ENCODE results near the gene VILL.
"Not testable (repeated sequence)": the region's sequence is repeated elsewhere in the genome, so short reads cannot be mapped to it uniquely, and the experiment has no call there.

VILL gene

GRCh38 chr3:37986479-37987314, 3.9 kb upstream of the VILL start:
- H3K4me3 Mint-ChIP-seq: no peak overlapping the region
- H3K4me1 Mint-ChIP-seq (ENCODE audit: low read depth): no peaks in the 10 kb centered on the region
- no peaks in the 10 kb centered on the region for H3K9me3 Mint-ChIP-seq
- H3K27me3 Mint-ChIP-seq (ENCODE audit: low read depth): no peaks in the 10 kb centered on the region
- no peak overlapping the region for H3K27ac Mint-ChIP-seq
- no peaks in the 10 kb centered on the region for H3K36me3 Mint-ChIP-seq (ENCODE audit: low read depth)
- no peak for DNase-seq (ENCODE audit: low spot score)

DNA sequence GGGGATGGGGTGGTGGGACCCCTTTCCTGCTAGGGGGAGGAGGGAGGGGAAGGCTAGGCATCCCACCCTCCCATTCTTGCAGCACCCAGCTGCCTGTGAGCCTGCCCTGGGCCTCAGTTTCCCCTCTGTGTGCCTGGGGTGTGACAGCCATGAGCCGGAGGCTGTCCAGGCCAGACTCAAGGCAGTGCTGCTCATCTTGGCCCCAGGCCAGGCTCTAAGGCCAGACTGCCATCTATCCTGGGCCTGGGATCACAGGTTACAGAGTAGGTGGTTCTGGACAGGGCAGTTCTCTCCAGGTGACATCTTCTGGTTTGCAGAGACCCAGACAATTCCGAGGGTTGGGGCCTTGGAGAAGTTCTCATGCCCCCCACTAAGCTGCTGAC, 3.3 kb upstream of the VILL start:
- H3K4me1 Mint-ChIP-seq (ENCODE audit: low read depth): no peaks in the 10 kb centered on the region
- H3K27ac Mint-ChIP-seq: no peak overlapping the region
- H3K9me3 Mint-ChIP-seq: no peaks in the 10 kb centered on the region
- H3K27me3 Mint-ChIP-seq (ENCODE audit: low read depth): no peaks in the 10 kb centered on the region
- no peak overlapping the region for H3K4me3 Mint-ChIP-seq
- no peaks in the 10 kb centered on the region for H3K36me3 Mint-ChIP-seq (ENCODE audit: low read depth)
- DNase-seq (ENCODE audit: low spot score): no peak

DNA sequence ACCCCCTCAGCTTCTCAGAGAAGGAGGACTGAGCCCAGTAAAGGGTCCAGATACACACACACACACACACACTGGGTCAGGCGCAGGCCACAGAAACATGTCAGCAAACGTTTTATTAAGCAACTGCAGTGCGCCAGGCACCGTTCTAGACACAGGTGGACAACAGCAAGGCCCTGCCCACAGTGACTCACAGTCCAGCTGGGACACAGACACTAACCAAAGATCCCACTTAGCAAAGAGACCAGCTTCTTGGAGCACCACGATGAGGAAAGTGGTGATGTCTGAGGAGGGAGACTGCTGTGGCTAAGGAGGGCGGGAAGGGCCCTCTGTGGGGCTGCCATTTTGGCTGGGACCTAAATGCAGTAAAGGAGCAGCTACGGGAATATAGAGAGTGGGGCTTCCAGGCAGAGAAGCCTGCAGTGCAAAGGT, 2.8 kb upstream of the VILL start:
- no peak for DNase-seq (ENCODE audit: low spot score)
- no peaks in the 10 kb centered on the region for H3K9me3 Mint-ChIP-seq
- H3K27ac Mint-ChIP-seq: no peak overlapping the region
- H3K27me3 Mint-ChIP-seq (ENCODE audit: low read depth): no peaks in the 10 kb centered on the region
- H3K36me3 Mint-ChIP-seq (ENCODE audit: low read depth): no peaks in the 10 kb centered on the region
- no peaks in the 10 kb centered on the region for H3K4me1 Mint-ChIP-seq (ENCODE audit: low read depth)
- no peak overlapping the region for H3K4me3 Mint-ChIP-seq

DNA sequence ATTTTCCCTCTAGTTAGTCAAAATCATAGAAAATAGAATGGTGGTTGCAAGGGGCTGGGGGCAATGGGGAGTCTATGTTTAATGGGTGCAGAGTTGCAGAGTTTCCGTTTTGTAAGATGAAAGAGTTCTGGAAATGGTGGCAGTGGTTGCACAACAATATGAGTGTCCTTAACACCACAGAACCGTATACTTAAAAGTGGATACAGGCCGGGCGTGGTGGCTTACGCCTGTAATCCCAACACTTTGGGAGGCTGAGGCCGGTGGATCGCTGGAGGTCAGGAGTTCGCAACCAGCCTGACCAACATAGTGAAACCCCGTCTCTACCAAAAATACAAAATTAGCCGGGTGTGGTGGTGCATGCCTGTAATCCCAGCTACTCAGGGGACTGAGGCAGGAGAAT, 2.2 kb upstream of the VILL start:
- not testable (repeated sequence) for H3K4me3 Mint-ChIP-seq; H3K36me3 Mint-ChIP-seq (ENCODE audit: low read depth); DNase-seq (ENCODE audit: low spot score); H3K4me1 Mint-ChIP-seq (ENCODE audit: low read depth); H3K9me3 Mint-ChIP-seq; H3K27ac Mint-ChIP-seq; H3K27me3 Mint-ChIP-seq (ENCODE audit: low read depth)

DNA sequence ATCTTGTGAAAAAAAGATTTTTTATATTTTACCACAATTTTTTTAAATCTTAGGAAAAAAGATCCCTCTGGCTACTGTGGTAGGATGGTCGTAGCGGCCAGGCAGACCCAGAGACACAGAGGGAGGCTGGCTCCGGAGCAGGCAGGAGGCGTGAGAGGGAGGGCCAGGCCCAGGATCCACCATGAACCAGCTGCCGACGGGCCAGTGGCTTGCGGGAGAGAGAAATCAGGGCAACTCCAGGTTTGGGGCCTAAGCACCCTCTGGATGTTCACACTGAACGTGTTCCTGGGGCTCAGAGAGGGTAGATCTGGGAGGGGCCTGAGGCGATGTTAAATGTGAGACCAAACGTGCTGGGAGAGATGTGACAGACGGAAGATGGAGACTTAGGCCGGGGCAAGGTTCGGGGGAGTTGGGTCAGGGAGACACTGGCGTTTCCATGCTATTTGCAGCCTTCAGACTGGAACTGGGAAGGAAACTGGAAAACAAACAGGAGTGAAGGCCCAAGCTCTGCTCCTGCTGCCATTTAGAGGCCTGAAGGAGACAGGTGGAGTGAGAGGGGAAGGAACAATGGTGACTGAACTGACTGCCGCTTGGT, 1.6 kb upstream of the VILL start:
- Mint-ChIP-seq H3K27ac (no peak overlapping the region), H3K36me3 (ENCODE audit: low read depth) (no peaks in the 10 kb centered on the region), H3K27me3 (ENCODE audit: low read depth) (no peaks in the 10 kb centered on the region), H3K4me1 (ENCODE audit: low read depth) (peaks cover 10% of the 10 kb centered on the region), H3K4me3 (no peak overlapping the region), H3K9me3 (no peaks in the 10 kb centered on the region)
- no peak for DNase-seq (ENCODE audit: low spot score)

DNA sequence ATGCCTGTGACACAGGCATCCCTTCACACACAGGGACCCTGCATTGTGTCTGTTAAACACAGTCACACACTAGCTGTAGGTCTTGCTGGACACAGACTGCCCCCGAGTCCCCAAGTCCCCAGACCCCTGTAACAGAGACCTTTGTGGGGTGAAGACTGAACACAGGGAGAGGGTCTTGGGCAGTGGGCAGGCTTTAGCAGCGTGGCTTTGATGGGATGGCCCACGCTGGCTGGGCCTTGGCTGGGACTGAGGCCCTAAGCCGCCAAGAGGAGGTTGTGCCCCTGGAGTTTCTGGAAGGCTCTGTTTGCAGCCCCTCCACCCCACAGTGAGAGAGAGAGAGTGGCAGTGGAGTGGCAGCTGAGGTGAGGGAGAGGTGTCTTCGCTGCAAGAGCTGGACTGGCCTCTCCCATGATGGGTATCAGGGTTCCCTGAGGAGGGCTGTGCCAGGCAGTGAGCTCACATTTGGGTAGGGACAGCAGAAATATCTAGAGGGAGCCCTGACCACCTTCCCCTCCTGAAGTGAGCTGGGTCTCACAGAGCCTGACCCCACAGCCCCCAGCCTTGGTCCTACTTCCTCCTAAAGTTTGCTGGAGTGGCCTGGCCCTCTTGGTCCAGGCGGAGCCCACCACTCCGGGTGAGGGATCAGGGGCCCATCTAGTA, 635 bp upstream of the VILL start:
- H3K9me3 Mint-ChIP-seq: no peaks in the 10 kb centered on the region
- no peak for DNase-seq (ENCODE audit: low spot score)
- H3K27me3 Mint-ChIP-seq (ENCODE audit: low read depth): no peaks in the 10 kb centered on the region
- no peak overlapping the region for H3K4me3 Mint-ChIP-seq
- peaks cover 15% of the 10 kb centered on the region for H3K4me1 Mint-ChIP-seq (ENCODE audit: low read depth)
- H3K27ac Mint-ChIP-seq: no peak overlapping the region
- no peaks in the 10 kb centered on the region for H3K36me3 Mint-ChIP-seq (ENCODE audit: low read depth)

DNA sequence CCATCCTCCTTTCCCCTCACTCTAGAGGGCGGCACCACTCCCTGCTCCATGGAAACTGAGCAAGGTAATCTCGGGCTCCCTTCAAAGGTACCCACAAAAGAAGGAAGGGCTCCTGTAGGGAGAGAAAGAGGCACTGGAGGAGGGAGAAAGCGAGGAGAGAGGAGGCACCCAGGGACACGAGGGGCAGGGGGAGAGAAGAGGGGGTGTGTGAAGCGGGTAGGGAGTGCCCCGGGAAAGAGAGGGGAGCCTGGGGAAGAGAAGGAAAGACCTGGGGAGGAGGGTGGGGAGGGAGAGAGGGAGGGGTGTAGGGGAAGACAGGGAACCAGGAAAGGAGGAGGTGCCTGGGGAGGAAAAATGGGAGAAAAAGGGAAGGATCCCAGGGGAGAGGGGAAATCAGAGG, 523 bp downstream of the VILL start:
- no peak for DNase-seq (ENCODE audit: low spot score)
- peaks cover 26% of the 10 kb centered on the region for H3K4me1 Mint-ChIP-seq (ENCODE audit: low read depth)
- H3K27me3 Mint-ChIP-seq (ENCODE audit: low read depth): no peaks in the 10 kb centered on the region
- no peak overlapping the region for H3K27ac Mint-ChIP-seq
- H3K9me3 Mint-ChIP-seq: no peaks in the 10 kb centered on the region
- peaks cover 10% of the 10 kb centered on the region for H3K36me3 Mint-ChIP-seq (ENCODE audit: low read depth)
- H3K4me3 Mint-ChIP-seq: no peak overlapping the region

- Mint-ChIP-seq H3K9me3 (no peaks in the 10 kb centered on the region), H3K27ac (no peak overlapping the region), H3K4me3 (no peak overlapping the region)
Measured at GRCh38 chr3:37991823-37992222, 1.2 kb downstream of the VILL start.

GRCh38 chr3:37992271-37993066, 1.9 kb downstream of the VILL start:
- Mint-ChIP-seq H3K27ac (no peak overlapping the region), H3K36me3 (ENCODE audit: low read depth) (peaks cover 21% of the 10 kb centered on the region), H3K4me1 (ENCODE audit: low read depth) (peaks cover 36% of the 10 kb centered on the region), H3K9me3 (no peaks in the 10 kb centered on the region), H3K27me3 (ENCODE audit: low read depth) (no peaks in the 10 kb centered on the region), H3K4me3 (peak overlapping the region; percentile 94)
- no peak for DNase-seq (ENCODE audit: low spot score)

More at GRCh38 chr3:37991823-37992222, 1.2 kb downstream of the VILL start:
- Mint-ChIP-seq H3K4me1 (ENCODE audit: low read depth) (peaks cover 33% of the 10 kb centered on the region), H3K27me3 (ENCODE audit: low read depth) (no peaks in the 10 kb centered on the region), H3K36me3 (ENCODE audit: low read depth) (peaks cover 16% of the 10 kb centered on the region)
- DNase-seq (ENCODE audit: low spot score): no peak

- peaks cover 36% of the 10 kb centered on the region for H3K4me1 Mint-ChIP-seq (ENCODE audit: low read depth)
- peak overlapping the region; percentile 94 for H3K4me3 Mint-ChIP-seq
- peaks cover 21% of the 10 kb centered on the region for H3K36me3 Mint-ChIP-seq (ENCODE audit: low read depth)
- DNase-seq (ENCODE audit: low spot score): no peak
- H3K9me3 Mint-ChIP-seq: no peaks in the 10 kb centered on the region
- H3K27ac Mint-ChIP-seq: no peak overlapping the region
- H3K27me3 Mint-ChIP-seq (ENCODE audit: low read depth): no peaks in the 10 kb centered on the region
Measured at GRCh38 chr3:37993067-37993455, 2.5 kb downstream of the VILL start.

- H3K36me3 Mint-ChIP-seq (ENCODE audit: low read depth): peaks cover 21% of the 10 kb centered on the region
- H3K9me3 Mint-ChIP-seq: no peaks in the 10 kb centered on the region
- DNase-seq (ENCODE audit: low spot score): no peak
- H3K4me1 Mint-ChIP-seq (ENCODE audit: low read depth): peaks cover 39% of the 10 kb centered on the region
- H3K27ac Mint-ChIP-seq: peak overlapping the region; percentile 92
- H3K4me3 Mint-ChIP-seq: peak overlapping the region; percentile 94
- no peaks in the 10 kb centered on the region for H3K27me3 Mint-ChIP-seq (ENCODE audit: low read depth)
Measured at GRCh38 chr3:37993460-37993819, 2.9 kb downstream of the VILL start.

DNA sequence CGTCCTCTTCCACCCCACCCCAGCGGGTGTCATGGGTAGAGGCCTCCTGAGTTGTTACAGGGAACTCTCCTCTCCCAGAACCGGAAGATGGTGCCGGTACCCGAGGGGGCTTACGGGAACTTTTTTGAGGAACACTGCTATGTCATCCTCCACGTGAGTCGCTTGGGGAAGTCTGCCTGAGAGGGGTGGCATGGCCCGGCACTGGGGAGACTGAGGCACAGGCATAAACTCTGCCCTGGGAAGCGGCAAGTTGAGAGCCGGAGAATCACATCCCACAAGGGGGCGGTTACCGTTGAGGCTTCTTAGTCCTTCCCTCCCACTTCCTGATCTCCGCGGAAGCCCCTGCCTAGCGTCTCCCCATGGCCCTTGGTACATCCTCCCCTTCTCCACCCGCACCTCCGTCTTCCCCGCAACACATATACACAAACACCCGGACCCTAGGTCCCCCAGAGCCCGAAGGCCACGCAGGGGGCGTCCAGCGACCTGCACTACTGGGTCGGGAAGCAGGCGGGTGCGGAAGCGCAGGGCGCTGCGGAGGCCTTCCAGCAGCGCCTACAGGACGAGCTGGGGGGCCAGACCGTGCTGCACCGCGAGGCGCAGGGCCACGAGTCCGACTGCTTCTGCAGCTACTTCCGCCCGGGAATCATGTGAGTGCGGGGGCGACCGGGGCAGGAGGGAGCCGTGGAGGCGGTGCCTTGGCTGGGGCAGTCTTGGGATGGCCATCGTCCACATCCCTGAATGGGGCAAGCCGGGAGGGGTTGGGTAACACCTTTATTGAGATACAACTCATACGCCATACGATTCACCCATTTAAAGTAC, 3.4 kb downstream of the VILL start:
- Mint-ChIP-seq H3K36me3 (ENCODE audit: low read depth) (peaks cover 22% of the 10 kb centered on the region), H3K27ac (peak overlapping the region; percentile 92), H3K9me3 (no peaks in the 10 kb centered on the region)

GRCh38 chr3:37994639-37994972, 4.0 kb downstream of the VILL start:
- Mint-ChIP-seq H3K4me3 (peak overlapping the region; percentile 94), H3K27ac (peak overlapping the region; percentile 92), H3K27me3 (ENCODE audit: low read depth) (no peaks in the 10 kb centered on the region), H3K9me3 (no peaks in the 10 kb centered on the region), H3K4me1 (ENCODE audit: low read depth) (peaks cover 48% of the 10 kb centered on the region), H3K36me3 (ENCODE audit: low read depth) (peaks cover 28% of the 10 kb centered on the region)
- DNase-seq (ENCODE audit: low spot score): no peak

More for the DNA sequence above, 3.4 kb downstream of the VILL start:
- Mint-ChIP-seq H3K27me3 (ENCODE audit: low read depth) (no peaks in the 10 kb centered on the region), H3K4me1 (ENCODE audit: low read depth) (peaks cover 43% of the 10 kb centered on the region), H3K4me3 (peak overlapping the region; percentile 94)
- DNase-seq (ENCODE audit: low spot score): peak; percentile 71
